Activated CD8-positive, alpha-beta memory T cell treated with anti-CD3 and anti-CD28 coated beads for 36 hours (primary cell): ENCODE results near the gene MBTD1. TPM values are rescaled to one million over a fixed set of nuclear protein-coding genes. Genes with fewer than 3 reads are reported as not detected.

Source experiments
- total RNA-seq, 2 experiments: library from RNA; stranded (reverse); gene quantifications; one replicate each; pipeline ENCODE4 v1.2.3, GENCODE V29; 2021

The MBTD1 gene
- total RNA-seq, 2 experiments from 2014 or later: 7.1 to 8.6 TPM

Other genes starting within 250 kb of the MBTD1 start
- gene SPAG9, start 139.2 kb downstream of the MBTD1 start, total RNA-seq: 10 to 100 TPM; 42.0 to 42.8 TPM
- 100 to 1,000 TPM; 450 to 454 TPM for gene NME1, start 106.5 kb downstream of the MBTD1 start, total RNA-seq
- gene NME2, start 93.6 kb downstream of the MBTD1 start, total RNA-seq: 100 to 1,000 TPM; 942 to 954 TPM
- 10 to 100 TPM; 72.1 to 84.5 TPM for gene UTP18, start 497 bp upstream of the MBTD1 start, total RNA-seq